HG02571 (cell line): ENCODE results near the gene SLC20A1.
A peak's percentile ranks its signal among the peaks of the same experiment; 100 is the strongest.
"Not testable (repeated sequence)": the region's sequence is repeated elsewhere in the genome, so short reads cannot be mapped to it uniquely, and the experiment has no call there.

Experiments used
- ATAC-seq: cut with Tn5 transposase; IDR thresholded peaks from one replicate; pipeline ENCODE4 v1.9.1; 2021; ENCODE audit warnings: mild to moderate bottlenecking, moderate library complexity; ENCODE audit not compliant: unreplicated experiment

The SLC20A1 gene

GRCh38 chr2:112644155-112644932 is 1.4 kb upstream of the SLC20A1 start:
- no peak for ATAC-seq

GRCh38 chr2:112644933-112645309 is 818 bp upstream of the SLC20A1 start:
- ATAC-seq: no peak

GRCh38 chr2:112646102-112646719 is 472 bp downstream of the SLC20A1 start:
- ATAC-seq: peak; percentile 26

GRCh38 chr2:112646791-112647689 is 1.3 kb downstream of the SLC20A1 start:
- ATAC-seq: no peak

GRCh38 chr2:112648081-112648480 is 2.3 kb downstream of the SLC20A1 start:
- ATAC-seq: no peak

- ATAC-seq: no peak
Observed at GRCh38 chr2:112656679-112657078, 10.9 kb downstream of the SLC20A1 start.

- ATAC-seq: no peak
Observed at GRCh38 chr2:112658301-112658700, 12.6 kb downstream of the SLC20A1 start.

GRCh38 chr2:112658839-112659667 is 13.3 kb downstream of the SLC20A1 start:
- ATAC-seq: no peak

GRCh38 chr2:112660138-112660537 is 14.4 kb downstream of the SLC20A1 start:
- no peak for ATAC-seq

- ATAC-seq: no peak
Observed at GRCh38 chr2:112661656-112662305, 16.0 kb downstream of the SLC20A1 start.

- ATAC-seq: no peak
Observed at GRCh38 chr2:112662704-112663103, 17.0 kb downstream of the SLC20A1 start.

GRCh38 chr2:112664689-112665088 is 18.9 kb downstream of the SLC20A1 start:
- no peak for ATAC-seq

GRCh38 chr2:112665113-112665780 is 19.5 kb downstream of the SLC20A1 start:
- ATAC-seq: no peak

GRCh38 chr2:112666761-112667122 is 21.0 kb downstream of the SLC20A1 start:
- ATAC-seq: no peak

GRCh38 chr2:112667540-112667939 is 21.8 kb downstream of the SLC20A1 start:
- not testable (repeated sequence) for ATAC-seq

GRCh38 chr2:112669667-112670066 is 23.9 kb downstream of the SLC20A1 start:
- ATAC-seq: no peak

- no peak for ATAC-seq
Observed at GRCh38 chr2:112670252-112671022, 24.7 kb downstream of the SLC20A1 start.

- ATAC-seq: no peak
Observed at GRCh38 chr2:112671801-112672200, 26.1 kb downstream of the SLC20A1 start.

GRCh38 chr2:112673008-112673407 is 27.3 kb downstream of the SLC20A1 start:
- ATAC-seq: no peak
